GM21619 (cell line): Measurements from ENCODE around the gene GRIA3.

Experiments
- ATAC-seq: cut with Tn5 transposase; IDR thresholded peaks from one replicate; pipeline ENCODE4 v1.9.1; 2021; ENCODE audit not compliant: unreplicated experiment

GRIA3 gene

DNA sequence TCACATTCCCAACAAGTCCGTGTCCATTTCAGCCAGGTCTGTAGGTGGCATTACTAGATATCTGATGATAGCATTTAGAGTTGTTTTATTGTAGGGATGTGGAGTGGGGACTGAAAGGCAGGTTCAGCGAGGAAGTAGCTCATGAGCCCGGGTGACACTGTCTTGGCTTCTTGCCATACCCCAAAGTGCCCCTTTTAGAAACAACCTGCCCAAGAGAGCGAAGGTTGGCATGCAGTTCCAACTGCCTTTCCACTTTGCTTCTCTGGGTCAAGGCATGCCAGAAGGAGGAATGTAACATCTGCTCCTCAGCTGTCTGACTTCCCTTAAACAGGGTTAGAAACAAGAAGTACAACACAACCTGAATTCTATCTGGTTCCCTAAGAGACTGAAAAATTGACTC, 9.0 kb downstream of the GRIA3 start:
- no peak for ATAC-seq

DNA sequence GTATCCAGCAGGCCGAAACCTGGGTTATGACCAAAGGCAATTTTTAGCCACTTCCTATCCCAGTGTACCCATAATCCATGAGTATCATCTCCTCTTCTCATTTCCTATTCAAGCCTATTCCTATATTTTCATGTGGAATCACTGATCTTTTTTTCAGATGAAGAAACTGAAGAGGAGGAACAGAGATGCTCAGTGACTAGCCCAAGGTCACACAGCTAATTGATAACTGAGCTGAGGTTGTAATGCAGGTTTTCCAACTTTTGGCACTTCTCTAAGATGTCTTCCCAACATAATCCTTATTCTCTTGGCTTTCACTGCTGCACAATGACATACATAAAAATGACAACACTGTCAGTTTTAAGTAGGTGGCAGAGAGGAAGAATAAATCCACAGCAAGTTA, 15.3 kb downstream of the GRIA3 start:
- no peak for ATAC-seq

DNA sequence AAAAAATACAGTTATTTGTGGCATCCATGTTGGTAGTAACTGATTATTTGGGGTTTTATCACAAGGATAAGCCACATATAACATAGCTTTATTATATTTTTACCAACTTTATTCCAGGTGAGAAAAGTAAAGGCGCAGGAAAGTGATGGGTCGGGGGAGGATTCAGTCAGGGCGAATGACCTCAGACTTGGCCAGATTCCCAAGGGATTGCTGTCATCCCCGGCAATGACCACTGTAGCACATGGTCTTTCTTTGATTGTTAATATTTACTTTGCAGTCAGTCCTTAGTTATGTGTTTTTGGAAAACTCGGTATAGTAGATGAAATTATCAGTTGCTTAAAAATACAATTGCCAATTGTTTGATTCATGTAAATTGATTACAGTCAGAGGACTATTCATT, 17.6 kb downstream of the GRIA3 start:
- no peak for ATAC-seq

DNA sequence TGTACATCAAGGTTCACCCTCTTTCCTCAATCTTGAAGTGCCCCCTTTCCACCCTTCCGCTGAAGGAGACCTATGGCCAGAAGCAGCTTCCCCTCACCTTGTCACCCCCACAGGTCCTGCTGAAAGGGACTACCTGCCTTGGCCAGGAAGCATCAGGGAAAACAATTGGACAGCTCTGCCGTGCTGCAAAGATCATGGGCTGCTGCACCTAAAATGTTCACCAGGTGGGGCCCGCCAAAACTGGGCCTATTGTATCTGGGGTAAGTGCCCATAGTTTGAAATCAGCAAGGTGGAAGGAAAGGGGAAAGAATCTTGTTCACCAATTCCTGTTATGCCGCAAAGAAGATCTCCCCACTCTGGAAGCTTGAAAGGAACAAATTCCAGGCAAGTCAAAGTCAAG, 18.4 kb downstream of the GRIA3 start:
- ATAC-seq = no peak

DNA sequence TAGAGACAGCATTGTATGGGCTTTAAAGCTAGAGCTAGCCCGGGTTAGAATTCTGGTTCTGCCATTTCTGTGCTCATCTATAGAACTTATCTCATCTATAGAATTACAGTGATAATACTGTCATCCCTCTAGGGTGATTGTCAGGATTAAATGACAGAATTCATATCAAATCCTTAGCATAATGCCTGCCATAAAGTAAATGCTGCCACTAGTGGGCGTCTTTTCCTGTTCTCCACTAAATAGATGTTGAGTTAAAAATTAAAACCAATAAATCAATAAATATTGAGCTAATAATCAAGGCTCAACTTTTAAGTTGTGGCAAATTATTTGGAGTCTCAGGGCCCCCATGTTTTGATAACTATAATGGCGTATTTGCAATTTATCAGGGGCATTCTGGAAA, 19.7 kb downstream of the GRIA3 start:
- no peak for ATAC-seq

DNA sequence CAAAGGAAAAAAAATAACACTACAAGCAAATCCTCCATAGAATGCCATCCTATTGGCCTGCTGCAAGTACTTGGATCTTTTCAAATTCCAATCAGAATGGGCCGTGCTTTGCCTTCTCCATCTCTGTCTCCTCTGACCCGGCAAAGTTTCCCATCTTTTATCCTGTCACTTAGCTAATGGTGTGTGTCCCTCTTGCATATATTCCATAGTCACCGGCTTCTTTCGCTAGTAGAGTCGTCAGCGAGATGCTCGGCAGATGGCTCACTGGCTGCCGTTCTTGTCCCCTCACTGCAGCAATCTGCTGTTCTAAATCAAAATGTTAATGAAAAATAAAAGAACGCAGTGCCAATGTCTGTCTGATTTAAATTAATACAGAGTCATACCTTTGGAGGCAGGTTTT, 22.1 kb downstream of the GRIA3 start:
- no peak for ATAC-seq

DNA sequence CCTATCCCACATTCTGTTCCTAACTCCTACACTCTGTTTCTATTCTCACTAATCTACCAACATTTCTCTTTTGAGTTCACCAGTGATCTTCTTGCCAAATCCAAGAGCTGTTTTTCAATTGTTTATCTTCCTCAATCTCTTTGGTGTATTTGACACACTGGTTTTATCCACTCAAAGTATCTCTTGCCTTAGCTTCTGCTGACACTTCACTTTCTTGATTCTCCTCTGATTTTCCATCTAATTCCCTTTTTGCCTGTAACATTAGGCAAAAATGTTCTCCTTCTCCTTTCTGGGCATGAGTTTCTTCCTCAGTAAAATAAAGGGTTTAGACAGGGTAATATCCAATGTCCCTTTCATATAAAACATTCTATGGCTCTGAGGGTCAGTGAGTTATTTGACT, 26.2 kb downstream of the GRIA3 start:
- no peak for ATAC-seq

DNA sequence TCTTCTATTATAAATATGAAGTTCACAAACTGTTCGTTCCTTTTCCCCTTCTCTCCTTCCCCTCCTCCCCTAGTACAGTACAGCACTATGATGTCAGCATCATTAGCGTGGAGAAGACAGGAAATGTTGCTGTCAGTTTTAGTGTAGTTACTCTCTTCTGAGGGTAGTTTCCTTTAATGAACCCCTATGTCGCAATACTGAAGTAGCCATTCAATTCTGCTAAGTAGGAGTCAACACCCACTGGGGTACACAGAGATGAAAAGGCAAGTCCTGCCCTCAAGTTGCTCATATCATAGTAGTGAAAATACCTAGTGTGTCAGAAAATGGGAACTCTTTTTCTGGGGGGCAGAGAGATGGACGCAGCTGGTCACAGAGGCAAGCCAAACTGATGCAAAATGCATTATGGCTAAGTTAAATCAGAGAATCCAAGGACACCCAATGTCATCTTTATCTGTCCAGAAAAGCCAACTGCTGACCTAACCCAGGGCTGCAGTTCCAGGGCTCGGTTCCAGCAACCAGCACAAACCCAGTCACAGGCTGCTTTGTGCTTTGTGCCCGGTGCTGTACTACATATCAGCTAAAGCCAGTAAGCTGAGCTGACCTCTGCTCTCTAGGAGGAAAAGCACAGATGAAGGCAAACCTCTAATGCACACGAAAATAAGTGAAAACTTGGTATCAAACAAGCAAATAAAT, 31.5 kb downstream of the GRIA3 start:
- ATAC-seq = no peak

DNA sequence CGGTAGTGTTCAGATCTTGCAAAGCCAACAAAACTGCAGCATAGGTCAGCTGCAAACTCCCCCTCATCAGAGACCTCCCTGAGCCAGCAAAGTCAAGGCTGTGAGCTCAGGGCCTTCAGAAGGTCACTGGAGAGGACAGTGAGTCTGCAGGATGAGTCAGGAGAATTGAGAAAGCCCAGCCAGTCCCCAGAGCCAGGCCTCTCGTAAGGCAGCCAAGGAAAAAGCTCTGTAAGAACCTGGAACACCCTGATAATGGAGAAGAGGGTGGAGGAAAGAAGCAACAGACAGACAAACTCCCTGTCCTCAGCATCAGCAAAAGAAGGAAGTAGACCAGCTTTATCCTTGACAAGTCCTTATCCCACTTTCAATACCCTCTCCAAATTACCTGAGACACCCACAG, 33.0 kb downstream of the GRIA3 start:
- no peak for ATAC-seq

DNA sequence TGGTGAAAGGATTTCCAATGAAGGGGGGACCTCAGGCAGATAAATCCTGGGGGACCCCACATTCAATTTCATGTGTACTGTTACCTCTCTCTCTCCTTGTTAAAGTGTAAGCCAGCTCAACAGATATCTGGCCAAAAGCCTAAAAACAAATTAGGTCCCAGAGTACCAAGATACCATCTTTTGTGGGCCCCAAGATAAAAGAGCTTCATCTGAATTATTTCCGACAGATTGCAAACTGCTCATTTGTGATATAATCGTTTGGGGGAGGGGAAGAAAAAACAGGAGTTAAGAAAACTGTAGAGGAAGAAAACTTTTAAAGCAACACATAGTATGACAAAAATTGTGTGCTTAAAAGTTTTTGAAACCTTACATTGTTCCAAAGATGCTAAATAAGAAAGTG, 33.6 kb downstream of the GRIA3 start:
- ATAC-seq = no peak

DNA sequence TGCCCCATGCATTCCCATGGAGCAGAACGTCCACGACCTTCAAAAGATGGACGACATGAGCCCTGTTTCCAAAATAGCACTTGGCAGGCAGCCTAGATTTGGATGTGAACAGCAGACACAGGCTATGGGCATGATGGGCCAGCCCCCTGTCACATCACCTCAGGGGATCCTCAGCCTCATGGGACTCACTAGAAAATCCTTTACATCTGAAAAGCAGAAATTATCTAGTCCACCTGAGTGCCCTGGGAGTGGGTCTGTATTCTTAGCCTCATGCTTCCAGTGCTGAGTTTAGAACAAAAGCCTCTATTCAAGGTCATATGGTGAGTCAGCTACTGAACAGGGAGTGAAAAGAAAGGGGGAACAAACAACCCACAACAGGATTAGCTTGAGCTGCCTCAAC, 35.8 kb downstream of the GRIA3 start:
- no peak for ATAC-seq

DNA sequence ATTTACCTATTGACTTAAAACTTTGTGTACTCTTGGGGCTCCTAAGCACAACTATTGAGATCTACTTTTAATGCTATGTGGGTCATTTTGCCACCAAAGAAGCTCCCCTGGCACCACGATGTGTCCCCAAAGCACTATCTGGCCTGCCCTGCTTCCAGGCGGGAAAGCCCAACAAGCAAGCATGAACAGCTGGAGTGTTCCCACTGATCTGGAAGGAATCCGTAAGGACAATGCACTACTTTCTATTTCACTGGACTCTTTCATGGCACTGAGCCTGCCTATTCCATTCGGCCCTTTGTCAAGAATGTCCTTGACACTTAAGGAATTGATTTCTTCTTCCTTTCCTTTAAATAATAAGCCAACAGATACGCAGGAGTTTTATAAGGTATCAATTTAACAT, 38.8 kb downstream of the GRIA3 start:
- ATAC-seq = no peak

DNA sequence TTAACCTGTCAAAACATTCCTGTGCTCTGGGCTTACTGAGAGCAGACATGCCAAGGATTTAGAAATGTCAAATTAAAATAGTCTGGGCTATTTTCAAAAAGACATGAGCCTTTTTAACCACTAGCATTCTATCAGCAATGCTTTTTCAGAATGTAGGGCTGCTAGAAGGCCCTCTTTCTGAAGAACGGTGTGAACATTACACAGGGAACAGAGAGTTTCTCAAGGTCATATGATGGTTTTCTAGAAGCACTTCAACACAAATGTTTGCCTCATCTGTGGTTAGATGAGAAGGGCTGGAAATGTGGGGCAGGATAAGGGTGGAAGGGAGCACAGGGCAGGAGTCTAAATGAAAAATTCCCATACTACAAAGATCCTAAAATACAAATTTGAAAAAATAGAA, 39.3 kb downstream of the GRIA3 start:
- no peak for ATAC-seq

DNA sequence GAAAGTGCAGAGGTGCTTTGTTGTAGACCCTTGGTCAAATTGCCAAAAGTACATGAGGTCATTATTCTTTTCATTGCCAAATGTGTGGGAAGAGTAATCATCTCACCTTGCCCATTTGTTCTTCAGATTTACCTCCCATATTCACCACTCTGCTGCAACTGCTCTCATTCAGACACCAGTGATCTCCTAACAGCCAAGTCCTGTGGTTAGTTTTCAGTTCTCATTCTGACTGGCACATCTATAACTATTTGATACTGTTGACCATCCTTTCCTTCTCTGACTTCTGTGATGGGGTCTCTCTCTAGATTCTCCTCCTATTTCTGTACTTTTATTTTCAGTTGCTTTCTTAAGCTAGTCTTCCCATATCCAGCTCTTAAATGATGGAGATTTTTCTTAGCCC, 39.8 kb downstream of the GRIA3 start:
- ATAC-seq = peak; percentile 89

DNA sequence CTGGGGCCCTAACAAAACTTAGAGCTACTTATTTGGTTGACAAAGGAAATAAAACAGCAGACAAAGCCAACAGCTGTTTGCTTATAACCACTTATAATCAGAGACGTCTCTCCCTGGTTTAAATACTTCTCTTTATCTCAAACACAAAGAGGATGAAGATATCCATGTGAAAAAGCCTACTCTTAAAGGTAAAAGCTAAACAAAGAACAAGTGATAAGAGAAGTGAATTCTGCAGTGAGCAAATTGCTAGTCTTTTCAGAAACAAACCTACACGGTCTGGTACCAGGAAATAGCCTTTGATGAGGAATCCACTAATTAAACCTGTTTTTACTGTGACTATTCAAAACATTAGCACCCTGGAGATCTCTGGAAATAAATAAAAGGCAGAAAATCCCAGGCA, 46.7 kb downstream of the GRIA3 start:
- no peak for ATAC-seq

DNA sequence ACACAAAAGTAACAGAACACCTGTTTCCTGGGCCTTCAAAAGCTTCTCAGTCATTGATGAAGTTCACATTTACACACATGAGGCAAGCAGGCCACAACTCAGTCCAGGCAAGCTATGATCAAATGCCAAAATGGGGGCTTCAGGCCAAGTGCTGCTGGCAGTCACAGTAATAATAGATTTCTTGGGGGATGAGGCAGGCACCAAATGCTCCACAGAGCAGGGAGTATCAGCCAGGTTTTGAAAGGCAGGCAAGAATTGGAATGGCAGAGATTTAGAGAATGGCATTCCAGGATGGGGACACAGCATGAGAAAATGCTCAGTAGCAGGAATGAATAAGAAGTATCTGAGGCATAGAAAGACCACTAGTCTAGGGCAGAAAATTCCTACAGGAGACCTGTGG, 52.8 kb downstream of the GRIA3 start:
- ATAC-seq = no peak

DNA sequence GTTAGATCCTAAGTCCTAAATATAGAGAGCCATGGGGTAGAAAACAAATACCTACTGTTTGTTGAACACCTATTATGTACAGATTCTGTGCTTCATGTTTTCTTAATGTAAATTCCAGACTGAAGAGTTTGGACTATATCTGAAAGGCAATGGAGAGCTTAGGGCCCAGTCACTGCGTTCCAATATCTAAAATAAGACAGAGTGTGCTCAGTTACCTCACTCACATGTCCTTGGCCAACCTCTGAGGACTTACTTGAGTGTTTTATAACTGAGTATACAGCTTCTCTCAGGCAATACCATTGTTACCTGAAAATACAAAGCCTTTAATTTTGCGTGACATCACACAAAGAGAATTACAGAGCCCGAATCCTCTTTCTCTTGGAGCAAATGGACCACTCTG, 53.2 kb downstream of the GRIA3 start:
- no peak for ATAC-seq

DNA sequence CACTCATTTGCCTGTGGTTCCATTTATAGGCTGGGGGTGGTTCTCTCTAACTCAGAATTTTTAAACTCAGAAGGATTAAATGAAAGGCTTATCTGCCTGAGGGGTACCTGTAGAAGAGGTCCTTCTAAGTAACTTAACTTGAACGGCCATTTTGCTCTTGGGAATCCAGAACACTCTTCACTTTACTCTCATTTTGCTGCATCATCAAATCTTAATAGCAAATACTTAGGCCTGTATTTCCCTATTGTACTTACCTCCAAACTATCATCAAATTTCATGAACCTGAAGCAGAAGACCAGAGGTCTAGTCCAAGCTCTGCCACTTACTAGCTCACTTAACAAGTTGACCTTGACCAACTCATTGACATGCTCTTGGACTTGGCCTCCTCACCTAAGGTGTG, 70.4 kb downstream of the GRIA3 start:
- ATAC-seq = no peak

DNA sequence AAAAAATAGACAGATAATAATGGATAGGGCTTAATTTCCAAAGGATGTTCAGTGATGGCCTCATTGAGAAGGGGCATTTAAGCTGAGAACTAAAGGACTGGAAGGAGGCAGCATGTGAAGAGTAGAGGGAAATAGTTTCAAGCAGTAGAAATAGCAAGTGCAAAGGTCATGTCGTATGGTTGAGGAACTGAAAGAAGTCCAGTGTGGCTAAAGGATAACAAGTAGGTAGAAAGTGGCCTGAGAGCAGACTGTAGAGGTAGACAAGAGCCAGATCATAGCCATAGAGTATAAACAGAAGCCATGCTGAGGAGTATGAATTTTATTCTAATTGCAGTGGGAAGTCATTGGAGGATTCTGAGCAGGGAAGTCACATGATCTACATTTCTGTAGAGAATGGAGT, 72.3 kb downstream of the GRIA3 start:
- ATAC-seq = no peak

DNA sequence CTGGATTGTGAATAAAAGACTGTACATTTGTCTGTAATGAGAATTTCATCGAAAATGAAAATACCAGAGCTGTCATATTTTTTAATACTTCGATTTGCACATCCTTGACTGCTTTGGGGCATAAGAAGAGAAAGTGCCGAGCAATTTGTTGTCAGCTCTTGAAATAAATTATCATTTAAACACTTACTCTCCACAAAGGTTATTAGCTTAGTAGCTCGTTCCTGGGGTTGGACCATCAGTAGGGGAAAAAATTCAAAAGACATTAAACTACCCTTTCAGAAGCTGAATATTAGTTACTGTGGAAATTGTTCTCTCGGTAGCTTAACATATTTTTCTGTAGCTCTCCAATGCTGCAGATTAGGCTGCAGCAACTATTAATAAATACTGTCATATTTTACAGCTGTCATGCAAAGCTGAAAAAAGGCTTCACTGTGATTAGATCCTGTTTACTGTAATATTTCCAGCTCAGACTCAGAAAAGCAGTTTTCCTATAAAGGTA, 76.9 kb downstream of the GRIA3 start:
- no peak for ATAC-seq

DNA sequence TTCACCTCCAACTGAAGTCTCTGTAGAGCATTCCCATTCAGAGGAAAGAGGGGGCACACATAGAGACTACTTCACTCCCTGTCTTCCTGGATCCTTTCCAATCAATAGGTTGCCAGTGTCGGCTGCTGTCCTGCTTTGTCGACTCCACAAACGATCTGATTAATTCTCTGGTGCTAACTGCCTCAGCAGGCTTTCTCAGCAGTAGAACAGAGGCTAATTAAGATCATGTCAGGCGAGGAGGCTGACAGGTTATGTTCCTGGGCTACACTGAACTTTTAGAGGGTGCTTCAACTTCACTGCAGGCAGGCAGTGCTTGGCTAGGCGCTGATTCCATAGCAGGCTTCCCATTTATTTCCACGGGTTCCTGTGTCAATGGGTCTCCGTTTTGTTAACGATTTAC, 79.2 kb downstream of the GRIA3 start:
- no peak for ATAC-seq

DNA sequence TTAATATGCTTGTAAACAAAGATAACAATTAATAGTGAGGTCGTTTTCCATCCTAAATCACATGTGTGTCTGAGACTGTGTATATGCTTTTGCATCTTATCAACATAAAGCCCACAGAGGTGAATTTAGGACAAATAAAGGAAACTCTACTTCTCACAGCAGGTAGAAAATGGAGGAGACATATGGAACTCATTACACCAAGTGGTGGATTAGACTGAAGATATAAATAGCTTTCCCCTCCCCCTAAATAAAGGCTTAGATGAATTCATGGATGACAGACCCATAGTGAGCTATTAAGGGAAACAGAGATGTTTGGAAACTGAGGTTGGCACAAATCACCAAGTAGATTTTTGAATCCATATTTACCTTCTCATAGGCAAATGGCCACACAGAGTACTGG, 79.7 kb downstream of the GRIA3 start:
- ATAC-seq = no peak

DNA sequence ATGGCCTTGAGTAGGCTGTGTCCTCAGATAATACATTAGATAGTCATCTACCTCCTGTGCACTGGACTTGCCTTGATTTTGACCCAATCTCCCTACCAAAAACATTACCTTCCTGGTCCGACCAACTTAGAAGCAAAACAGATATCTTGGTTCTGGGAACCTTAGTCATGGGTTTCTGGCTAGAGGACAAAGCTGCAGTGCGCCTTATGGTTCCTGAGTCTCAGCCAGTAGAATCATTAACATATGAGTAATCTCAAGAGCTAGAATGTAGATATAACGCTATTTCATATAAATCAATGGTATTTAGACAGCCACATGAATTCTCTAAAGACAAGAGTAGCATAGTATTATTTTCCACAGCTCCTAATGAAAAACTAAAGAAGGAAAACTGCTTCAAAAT, 83.1 kb downstream of the GRIA3 start:
- no peak for ATAC-seq
